ENCODE results near the gene CNPY1.
A peak's percentile ranks its signal among the peaks of the same experiment; 100 is the strongest.

CNPY1 gene

DNA sequence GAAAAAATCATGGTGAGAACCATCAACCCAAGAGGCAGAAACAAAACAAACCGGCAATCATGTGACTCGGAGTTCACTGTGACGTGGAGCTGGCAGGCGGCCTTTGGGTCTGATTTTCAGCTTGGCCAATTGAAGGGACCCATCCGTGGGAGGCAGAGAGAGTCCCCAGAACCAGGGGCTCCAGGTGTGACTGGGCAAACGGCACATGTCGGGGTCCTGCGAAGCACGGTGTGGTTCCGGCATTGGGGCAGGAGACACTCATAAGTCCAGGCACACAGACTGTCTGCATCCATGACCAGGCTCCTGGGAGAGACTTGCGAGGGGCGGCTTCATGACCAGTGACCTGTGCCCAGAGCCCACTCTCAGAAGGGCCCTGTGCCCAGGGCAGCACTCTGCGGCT lies 12.6 kb upstream of the CNPY1 start:
- no peak for DNase-seq (ENCODE audit: low spot score)

GRCh38 chr7:155558351-155558750 lies 12.0 kb upstream of the CNPY1 start:
- DNase-seq (ENCODE audit: low spot score), result no peak

DNA sequence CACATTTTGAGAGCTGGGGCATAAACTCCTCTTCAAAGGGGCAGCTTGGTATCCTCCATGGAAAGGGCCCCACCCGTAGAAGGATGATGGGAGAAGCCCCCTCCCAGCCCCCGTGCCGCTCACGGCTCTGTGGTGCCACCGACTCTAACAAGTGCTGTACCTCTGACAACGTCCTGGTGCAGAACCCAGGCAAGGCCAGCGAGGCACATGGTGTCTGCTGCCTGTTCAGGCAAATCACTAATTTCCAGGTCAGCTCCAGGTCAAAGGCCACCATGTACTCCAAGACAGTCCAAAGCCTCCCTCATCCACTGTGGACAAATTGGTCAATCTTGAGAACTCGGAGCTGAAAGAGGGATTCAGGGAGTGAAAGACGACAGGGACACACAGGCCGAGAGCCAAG lies 11.4 kb upstream of the CNPY1 start:
- DNase-seq (ENCODE audit: low spot score), result no peak

GRCh38 chr7:155556763-155557162 lies 10.4 kb upstream of the CNPY1 start:
- no peak for DNase-seq (ENCODE audit: low spot score)

GRCh38 chr7:155555116-155555695 lies 8.8 kb upstream of the CNPY1 start:
- DNase-seq (ENCODE audit: low spot score), result no peak

GRCh38 chr7:155553871-155554270 lies 7.5 kb upstream of the CNPY1 start:
- no peak for DNase-seq (ENCODE audit: low spot score)

DNA sequence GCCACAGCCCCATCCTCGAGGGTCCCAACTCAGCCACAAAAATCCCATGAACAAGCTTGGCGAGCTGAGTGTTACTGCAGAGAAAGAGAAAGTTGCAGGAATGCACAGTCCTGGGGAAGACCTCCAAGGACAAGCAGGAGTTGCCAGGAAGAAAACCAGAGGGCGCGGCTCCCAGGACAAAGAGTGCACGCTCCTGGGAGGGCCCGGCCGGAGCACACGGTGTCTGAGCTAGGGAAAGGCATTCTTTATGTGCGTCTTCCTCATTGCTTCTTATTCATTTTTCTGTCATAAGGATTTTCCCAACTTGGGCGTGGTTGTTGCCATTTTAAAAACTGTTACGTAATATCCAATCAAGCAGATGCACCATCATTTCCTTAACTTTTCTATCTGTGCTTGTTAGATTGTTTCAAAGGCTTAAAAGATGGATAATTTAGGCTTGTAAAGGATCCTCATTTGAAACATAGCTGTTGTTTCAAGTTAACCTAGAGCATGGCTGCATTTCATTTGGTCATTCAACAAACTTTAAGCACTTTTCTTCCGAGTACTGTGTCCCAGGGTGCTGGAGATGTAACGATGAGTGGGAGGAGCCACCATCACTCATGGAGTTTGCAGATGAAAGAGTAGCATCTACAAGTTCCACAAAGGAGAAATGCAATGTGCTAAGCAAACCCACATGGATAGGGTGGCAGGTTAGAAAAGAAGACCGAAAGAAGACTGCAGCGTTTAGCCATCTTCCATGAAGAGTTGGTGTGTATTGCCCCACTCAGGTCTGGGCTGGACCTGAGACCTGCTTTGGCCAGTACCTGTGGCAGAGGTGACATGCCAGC lies 5.6 kb upstream of the CNPY1 start:
- no peak for DNase-seq (ENCODE audit: low spot score)

- DNase-seq (ENCODE audit: low spot score), result no peak
These were observed 4.6 kb upstream of the CNPY1 start for GRCh38 chr7:155550916-155551315.

GRCh38 chr7:155549226-155549625 lies 2.9 kb upstream of the CNPY1 start:
- DNase-seq (ENCODE audit: low spot score), result no peak

DNA sequence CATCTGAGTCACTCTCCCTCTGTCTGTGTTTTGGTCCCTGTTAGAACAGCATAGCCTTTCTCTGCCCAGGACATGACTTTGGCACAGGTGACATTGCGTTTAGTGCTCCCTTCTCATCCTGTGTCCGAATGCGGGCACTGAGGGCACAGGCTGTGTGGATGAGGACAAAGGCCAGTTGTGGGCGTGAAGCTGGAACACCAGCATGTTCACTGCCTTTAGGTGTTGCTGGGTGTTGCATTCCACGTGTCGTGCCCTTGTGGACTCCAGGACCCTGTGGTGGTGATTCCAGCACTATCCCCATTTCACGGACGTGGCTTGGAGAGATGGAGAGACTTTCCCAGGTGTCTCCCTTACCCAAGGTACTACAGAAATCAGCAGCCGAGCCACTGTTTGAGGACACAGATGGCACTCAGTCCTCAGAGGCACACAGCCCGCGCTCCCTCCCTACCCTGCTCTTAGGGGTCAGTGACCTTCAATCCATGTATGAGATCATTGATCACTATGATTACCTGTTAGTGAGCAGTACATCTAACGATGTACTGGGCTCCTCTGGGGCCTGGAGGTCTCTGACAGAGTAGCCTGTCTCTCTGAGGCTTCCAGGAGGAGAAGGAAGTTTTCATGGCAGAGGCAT lies 917 bp upstream of the CNPY1 start:
- no peak for DNase-seq (ENCODE audit: low spot score)

- no peak for DNase-seq (ENCODE audit: low spot score)
These were observed 1.0 kb downstream of the CNPY1 start for GRCh38 chr7:155545348-155545747.

DNA sequence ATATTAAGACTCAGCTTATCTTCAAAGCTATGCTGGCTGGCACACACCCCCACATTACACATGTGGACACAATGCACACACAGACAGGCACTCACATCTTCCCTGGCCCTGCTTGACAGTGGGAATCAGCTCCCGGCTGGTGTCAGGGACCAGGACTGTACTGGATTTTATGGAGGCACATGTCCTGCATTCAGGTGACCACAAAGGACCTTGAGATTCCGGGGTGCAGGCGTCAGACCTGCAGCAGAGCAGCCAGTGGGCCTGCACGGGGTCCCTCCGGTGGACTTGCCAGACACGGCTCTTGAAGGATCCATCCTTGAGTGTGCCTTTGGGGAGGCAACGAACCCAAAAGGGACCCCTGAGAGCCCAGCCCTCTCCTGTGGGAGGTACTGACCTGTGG lies 1.9 kb downstream of the CNPY1 start:
- DNase-seq (ENCODE audit: low spot score), result no peak

DNA sequence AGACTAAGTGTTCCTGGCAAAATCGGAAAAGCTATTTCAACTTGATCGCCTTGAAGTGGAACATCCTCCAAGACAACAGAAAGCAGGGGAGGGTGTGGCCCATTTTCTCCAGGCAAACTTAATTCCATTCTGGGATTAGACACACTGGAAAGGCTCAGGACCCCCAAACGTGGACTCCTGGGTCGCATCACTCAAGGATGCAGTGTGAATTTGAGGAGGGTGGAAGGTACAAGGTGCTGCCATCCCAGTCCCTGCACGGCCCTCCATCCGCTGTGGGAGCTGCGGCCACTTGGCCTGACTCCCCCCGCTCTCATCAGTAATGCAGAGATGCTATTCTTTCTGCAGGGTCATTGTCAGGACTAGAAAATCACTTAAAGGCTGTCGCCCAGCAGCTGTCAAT lies 2.4 kb downstream of the CNPY1 start:
- no peak for DNase-seq (ENCODE audit: low spot score)

DNA sequence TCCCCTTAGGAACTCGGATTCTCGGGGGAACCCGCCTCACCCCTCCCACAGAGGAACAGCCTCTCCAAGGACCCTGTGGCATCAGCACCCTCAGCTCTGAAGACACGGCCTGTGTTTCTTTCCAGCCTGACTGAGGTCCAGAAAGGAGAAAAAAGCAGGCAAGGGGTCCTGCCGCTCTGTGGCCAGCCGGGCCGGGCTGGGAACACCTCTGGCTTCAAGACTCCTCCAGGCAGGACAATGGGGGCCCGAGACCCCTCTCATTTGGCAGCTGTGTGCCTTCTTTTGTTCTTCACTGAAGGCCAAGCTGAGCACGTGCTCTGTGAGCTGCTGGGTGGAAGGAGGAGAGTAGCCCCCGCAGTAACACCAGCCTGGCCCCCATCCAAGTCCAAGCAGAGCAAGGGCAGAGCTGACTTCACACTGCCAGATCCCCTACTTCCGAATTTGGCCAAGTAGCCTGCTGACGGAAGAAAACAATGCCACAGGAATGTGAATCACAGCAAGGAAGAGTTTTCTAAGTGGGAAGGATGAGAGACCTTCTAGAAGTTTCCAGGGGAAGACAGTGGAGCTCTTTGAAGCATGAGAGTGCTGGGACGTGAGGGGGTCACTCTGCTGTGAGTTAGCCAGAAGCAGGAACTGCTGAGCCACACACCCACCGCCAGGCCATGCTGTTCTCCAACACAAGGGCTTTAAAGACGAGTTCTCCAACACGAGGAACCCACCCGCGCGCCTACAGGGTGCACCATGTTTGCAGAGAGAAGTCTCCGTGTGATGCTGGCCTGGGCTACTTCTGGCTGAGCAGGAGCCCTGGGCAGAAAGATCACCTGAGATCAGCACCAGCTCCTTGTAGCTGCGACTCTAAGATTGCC lies 3.1 kb downstream of the CNPY1 start:
- no peak for DNase-seq (ENCODE audit: low spot score)

DNA sequence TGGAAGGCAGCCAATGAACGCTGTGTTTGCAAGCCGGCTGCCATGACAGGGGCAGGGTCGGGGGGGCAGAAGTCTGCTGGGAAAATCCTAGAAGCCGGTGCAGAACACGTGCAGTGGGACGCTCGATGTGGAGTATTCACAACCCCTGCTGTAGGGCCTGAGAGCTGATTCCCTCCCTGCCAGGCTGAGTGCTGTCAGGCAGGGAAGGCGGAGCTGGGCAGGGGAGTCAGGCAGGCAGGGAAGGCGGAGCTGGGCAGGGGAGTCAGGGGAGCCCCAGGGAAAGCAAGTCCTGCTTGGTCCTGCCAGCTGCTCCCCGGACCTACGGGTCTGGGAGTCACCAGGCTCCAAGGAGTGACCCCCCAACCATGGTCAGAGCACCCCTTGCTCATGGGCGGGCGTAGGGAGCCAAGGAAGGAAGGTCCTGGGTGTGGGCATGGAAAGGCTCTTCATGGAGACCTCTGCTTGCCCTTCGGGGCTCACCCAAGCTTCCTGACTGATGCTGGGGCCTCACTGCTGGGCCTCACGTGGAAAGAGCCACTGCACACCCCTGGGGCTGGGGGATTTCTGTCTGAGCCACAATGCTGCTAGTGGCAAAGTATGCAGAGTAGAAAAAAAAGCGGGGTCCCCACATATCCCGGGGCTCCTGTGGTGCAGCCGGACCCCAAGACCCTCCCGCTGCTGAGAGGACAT lies 4.2 kb downstream of the CNPY1 start:
- no peak for DNase-seq (ENCODE audit: low spot score)

DNA sequence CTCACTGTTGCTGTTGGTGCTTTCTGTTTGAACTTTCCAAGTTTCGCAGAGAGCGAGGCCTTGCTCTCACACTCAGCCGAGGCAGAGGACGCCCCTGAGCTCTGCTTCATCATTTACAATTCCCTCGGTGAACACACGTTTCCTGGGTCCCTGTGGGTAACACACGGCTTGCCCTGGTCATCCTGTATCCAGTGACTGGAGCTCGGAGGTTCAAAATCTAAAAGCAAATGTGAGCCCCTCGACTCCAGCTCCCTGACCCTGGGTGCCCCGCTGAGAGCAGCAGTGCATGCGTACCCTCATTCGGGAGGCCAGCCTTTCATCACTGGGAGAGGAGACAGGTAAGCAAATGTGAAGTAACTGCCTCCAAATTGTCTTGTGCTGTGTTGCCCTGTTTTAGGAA lies 5.8 kb downstream of the CNPY1 start:
- no peak for DNase-seq (ENCODE audit: low spot score)

DNA sequence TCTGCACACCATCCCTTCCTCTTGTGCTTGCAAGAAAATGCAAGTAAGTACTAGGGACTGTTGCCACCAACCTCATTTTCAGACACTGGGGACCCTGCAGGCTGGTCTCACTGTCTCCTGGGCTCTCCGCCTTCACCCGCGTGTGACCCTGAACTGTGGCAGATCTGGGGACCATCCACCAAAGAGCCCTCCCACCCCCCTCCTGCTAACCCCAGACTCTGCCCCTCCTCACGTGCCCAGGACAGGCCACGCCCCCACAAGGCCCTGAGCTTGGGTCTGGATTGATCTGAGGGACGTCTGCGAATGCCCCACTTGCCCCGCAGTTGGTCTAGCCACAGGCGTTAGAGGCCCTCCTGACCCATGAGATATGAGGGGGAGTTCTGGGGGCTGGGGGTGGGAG lies 8.1 kb downstream of the CNPY1 start:
- DNase-seq (ENCODE audit: low spot score), result no peak

GRCh38 chr7:155536451-155536850 lies 9.9 kb downstream of the CNPY1 start:
- DNase-seq (ENCODE audit: low spot score), result no peak

- DNase-seq (ENCODE audit: low spot score), result no peak
These were observed 11.7 kb downstream of the CNPY1 start for GRCh38 chr7:155534691-155535090.

DNA sequence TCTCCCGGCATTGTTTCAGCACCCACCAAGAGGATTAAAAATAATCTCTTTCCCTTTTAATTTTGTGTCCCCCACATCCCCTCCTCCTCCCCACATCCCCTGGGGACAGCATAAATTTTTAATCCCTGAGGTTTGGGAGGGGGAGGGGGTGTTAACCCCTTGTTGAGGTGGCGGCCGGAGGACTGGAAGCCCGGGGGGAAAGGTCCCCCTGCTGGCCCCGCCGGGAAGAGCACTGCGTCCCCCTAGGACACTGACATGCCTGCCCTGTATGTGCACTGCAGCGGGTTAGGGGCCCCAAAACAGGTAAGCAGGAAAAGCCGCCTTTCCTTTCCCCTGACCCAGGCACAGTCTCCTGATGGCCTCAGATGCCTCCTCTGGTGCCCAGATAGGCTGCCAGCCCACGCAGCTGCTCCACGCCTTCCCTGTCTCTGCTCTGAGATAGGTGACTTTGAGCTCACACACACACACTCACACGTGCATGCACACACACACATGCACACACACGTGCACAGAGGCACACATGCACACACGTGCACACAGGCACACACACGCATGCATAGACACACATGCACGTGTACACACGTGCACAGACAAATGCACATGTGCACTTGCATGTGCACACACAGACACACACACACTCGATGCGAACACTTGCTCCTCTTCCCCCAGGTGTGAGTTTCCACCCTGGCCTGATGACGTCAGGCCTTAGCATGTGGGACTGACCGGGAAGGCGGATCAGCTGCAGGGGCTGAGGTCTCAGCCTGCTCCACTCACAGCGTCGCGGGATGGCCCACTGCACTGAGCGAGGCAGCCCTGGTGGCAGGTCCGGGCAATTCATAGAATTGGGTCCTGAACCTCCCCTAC lies 12.3 kb downstream of the CNPY1 start:
- peak; percentile 15 for DNase-seq (ENCODE audit: low spot score)
